Activated T-cell treated with anti-CD3 and anti-CD28 coated beads for 4 hours (primary cell): ENCODE measurements around the gene RHEBL1.

Experiments used
- DNase-seq: peaks from one replicate; pipeline ENCODE4 v3.0.0-alpha.2; 2020

The RHEBL1 gene

DNA sequence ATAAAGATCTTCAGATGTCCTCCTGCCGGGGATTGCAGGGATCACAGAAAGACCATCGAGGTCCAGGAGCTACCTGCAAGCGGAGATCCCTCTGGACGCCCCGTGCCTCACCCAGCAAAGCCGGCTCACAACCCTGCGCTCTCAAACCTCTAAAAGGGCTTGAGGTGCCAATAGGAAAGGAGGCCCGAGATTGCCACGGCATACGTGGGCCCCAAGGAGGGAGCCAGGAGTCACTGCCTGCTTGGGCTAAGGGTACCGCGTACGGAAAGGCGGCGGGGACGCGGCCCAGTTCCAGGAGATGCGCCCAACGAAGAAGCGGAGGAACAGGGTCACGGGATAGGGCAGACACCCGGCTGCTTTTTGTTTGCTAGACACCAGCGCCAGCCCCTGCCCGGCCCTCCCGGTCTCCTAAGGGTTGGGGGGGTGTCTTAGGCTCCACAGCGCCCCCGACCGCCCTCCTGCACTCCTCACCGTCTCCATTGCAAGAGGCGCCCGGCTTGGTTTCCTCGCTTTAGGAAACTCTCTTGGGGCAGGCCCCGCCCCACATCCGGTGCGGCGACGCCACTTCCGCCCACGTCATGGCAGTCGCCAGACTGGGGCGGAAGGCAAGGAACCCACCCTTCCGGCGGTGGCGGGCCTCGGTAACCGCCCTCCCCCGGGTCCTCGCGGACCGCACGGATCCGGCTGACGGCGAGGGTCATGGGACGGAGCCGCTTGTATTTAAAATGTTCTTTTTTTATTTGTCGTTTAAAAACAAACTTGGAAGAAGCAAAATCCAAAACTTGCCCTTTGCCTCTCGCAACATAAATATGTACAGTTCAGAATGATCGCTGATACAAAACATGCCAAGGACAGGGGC is 51.3 kb downstream of the RHEBL1 start, which contains the start of gene PRKAG1:
PRKAG1 (minus strand) TSS at position 516 of the 859 bp plus-strand sequence; CDS start at position 480, 36 bp downstream.
- peak; percentile 92 for DNase-seq

DNA sequence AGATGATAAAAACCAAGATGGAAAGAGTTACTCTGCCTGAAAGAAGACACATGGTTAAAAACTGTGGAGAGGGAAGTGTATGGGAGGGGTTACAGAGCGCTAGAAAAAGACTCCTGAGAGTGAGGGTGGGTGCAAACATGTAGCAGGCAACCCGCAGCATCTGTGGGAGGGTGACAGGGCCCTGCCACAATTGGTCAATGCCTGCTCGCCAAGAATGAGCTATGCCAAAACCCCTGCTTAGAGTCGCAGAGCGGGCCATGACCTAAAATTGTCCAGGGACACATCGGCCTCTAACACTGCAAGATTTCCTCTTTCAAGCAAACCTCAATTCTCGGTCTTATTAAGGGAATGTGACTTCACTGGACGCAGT is 51.9 kb downstream of the RHEBL1 start:
- DNase-seq: no peak

DNA sequence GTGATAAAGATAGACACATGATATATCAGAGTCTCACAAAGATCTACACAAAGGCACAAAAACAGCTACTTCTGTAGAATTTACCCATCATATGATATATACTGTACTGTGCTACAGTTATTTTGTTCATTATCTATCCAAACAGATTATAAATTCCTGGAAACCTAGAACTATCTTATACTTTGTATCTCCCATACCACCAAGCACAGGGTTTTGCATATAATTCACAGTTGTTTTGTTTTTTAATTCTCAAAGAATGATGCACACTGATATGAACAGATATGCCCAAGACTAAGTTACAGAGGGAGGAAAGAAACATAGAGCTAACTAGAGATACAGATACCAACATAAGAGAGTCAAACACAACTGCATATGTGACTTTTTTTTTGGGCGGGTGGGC is 54.6 kb downstream of the RHEBL1 start:
- DNase-seq: no peak
